T-helper 17 cell (primary cell): ENCODE data around the gene IMPA2. TPM values are rescaled to one million over a fixed set of nuclear protein-coding genes. Genes with fewer than 3 reads are reported as not detected.

Experiments
- ATAC-seq: fragments of 150-1000 bp; cut with Tn5 transposase; 2 replicates; pipeline ENCODE4 v1.10.0; 2021; ENCODE audit warnings: mild to moderate bottlenecking, moderate library complexity
- DNase-seq, 3 donors: peaks; one replicate each; pipeline versions ENCODE4 v3.0.0 to v3.0.0-alpha.2; 2020 to 2021
- H3K9me3 ChIP-seq: one replicate; pipeline ENCODE4 v1.7.0; 2013; ENCODE audit warnings: low read length, mild to moderate bottlenecking; ENCODE audit not compliant: control insufficient read depth, poor library complexity, severe bottlenecking
- H3K27ac Mint-ChIP-seq: one replicate; pipeline ENCODE4 v1.8.0; 2022; ENCODE audit warnings: mild to moderate bottlenecking, moderate library complexity, mixed read lengths
- H3K27me3 Mint-ChIP-seq: one replicate; pipeline ENCODE4 v1.8.0; 2022; ENCODE audit warnings: mixed read lengths
- H3K36me3 Mint-ChIP-seq: one replicate; pipeline ENCODE4 v1.8.0; 2022; ENCODE audit warnings: low read depth, mixed read lengths
- H3K4me1 Mint-ChIP-seq: one replicate; pipeline ENCODE4 v1.8.0; 2022; ENCODE audit warnings: mild to moderate bottlenecking, mixed read lengths
- H3K4me3 Mint-ChIP-seq: one replicate; pipeline ENCODE4 v1.8.0; 2022; ENCODE audit warnings: mild to moderate bottlenecking, moderate library complexity, mixed read lengths
- total RNA-seq, 4 donors: library from RNA in 2 of 4; stranded (reverse) in 2 of 4; gene quantifications; one replicate each; pipeline ENCODE4 v1.2.3 and lab custom pipeline; 2022 to 2026

The IMPA2 gene
- total RNA-seq, 2 donors from 2014 or later: 4.3 to 5.8 TPM

DNA sequence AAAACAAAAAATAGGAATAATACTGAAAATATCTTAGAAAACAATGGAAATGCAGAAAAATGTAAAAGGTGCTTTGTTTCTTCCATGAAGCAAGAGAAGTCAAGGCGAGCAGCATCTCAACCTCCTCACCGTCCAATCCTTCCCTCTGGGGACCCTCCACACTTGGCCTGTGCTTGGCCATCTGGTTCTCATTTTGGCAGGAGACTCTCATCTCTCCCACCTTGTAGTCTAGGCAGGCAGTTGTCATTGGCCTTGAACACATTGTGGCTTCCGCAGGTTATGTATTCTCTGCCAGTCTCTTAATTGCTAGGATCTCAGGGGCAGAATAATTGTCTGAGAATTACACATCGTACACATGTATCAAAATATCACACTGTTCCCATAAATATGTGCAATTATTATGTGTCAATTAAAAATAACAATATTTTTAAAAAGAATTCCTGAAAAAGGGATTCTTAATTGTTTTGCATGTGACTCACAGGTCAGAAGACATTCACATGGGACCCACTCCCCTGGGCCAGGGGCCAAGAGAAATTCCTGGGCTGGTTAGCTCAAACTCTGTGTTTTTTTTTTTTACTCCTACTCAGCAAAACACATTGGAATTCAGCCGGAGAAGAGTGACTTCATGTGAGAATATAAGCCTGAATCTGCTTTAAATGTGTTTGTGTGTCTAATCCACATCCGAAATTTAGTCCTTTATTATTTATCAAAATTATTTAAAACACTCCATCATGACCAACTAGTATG, 98.4 kb downstream of the IMPA2 start:
- H3K36me3 Mint-ChIP-seq: no peaks in the 10 kb centered on the region
- ATAC-seq (no peak), DNase-seq (no peak)
- H3K9me3 ChIP-seq: no peaks in the 10 kb centered on the region
- no peak overlapping the region for H3K27ac Mint-ChIP-seq
- peaks cover 40% of the 10 kb centered on the region for H3K27me3 Mint-ChIP-seq
- H3K4me3 Mint-ChIP-seq: no peak overlapping the region
- peaks cover 2% of the 10 kb centered on the region for H3K4me1 Mint-ChIP-seq

Other genes starting within 250 kb of the IMPA2 start
- 10 to 100 TPM; 81.4 to 98.5 TPM for gene CHMP1B, start 130.1 kb upstream of the IMPA2 start, total RNA-seq
- gene MPPE1, start 73.2 kb upstream of the IMPA2 start, total RNA-seq: 10 to 100 TPM; 72.9 to 79.3 TPM
- not detected for gene ANKRD62, start 112.3 kb downstream of the IMPA2 start, total RNA-seq